Stimulated activated CD8-positive, alpha-beta memory T cell treated with anti-CD3 and anti-CD28 coated beads, Interleukin-15, amount 100 ng/mL, for 48 hours (primary cell): ENCODE measurements around the gene ZNF670.
"Not testable (repeated sequence)": the region's sequence is repeated elsewhere in the genome, so short reads cannot be mapped to it uniquely, and the experiment has no call there.

Experiments
- DNase-seq, 2 donors: peaks; one replicate each; pipeline ENCODE4 v3.0.0-alpha.2; 2020; ENCODE audit warnings: low read depth in 2 of 2

Gene ZNF670

GRCh38 chr1:247078258-247079140, at the start of gene ZNF670:
Gene ZNF670, minus strand, starts transcription at chr1:247078811. Its CDS starts 215 bp downstream, at chr1:247078596.
- peak; percentile 87 to 89 for DNase-seq

GRCh38 chr1:247127519-247128282, 49.1 kb upstream of the ZNF670 start:
- DNase-seq = not testable (repeated sequence)

GRCh38 chr1:247126601-247127000, 48.0 kb upstream of the ZNF670 start:
- DNase-seq = not testable (repeated sequence)

- DNase-seq = not testable (repeated sequence)
Measured at GRCh38 chr1:247126166-247126565, 47.6 kb upstream of the ZNF670 start.

GRCh38 chr1:247121382-247121781, 42.8 kb upstream of the ZNF670 start:
- no peak for DNase-seq

GRCh38 chr1:247120408-247120668, 41.7 kb upstream of the ZNF670 start:
- DNase-seq = not testable (repeated sequence)

- no peak for DNase-seq
Measured at GRCh38 chr1:247119600-247120407, 41.2 kb upstream of the ZNF670 start.

- DNase-seq = peak in 1 of 2 donors; percentile 44
Measured at GRCh38 chr1:247118946-247119446, 40.4 kb upstream of the ZNF670 start.

- no peak for DNase-seq
Measured at GRCh38 chr1:247115545-247115944, 36.9 kb upstream of the ZNF670 start.

GRCh38 chr1:247115141-247115510, 36.5 kb upstream of the ZNF670 start:
- DNase-seq = no peak

GRCh38 chr1:247114351-247115140, 35.9 kb upstream of the ZNF670 start:
- no peak for DNase-seq

GRCh38 chr1:247113733-247114271, 35.2 kb upstream of the ZNF670 start:
- no peak for DNase-seq

- no peak for DNase-seq
Measured at GRCh38 chr1:247113094-247113497, 34.5 kb upstream of the ZNF670 start.

- no peak for DNase-seq
Measured at GRCh38 chr1:247112479-247112781, 33.8 kb upstream of the ZNF670 start.

- no peak for DNase-seq
Measured at GRCh38 chr1:247111700-247112478, 33.3 kb upstream of the ZNF670 start.

GRCh38 chr1:247111259-247111699, 32.7 kb upstream of the ZNF670 start:
- DNase-seq = no peak

- DNase-seq = peak in 1 of 2 donors; percentile 21
Measured at GRCh38 chr1:247110627-247111258, 32.1 kb upstream of the ZNF670 start.

GRCh38 chr1:247107694-247108093, 29.1 kb upstream of the ZNF670 start:
- DNase-seq = no peak

GRCh38 chr1:247105966-247106365, 27.4 kb upstream of the ZNF670 start:
- no peak for DNase-seq

GRCh38 chr1:247104965-247105364, 26.4 kb upstream of the ZNF670 start:
- no peak for DNase-seq
